Liver (tissue), 3 donors: Measurements from ENCODE around the gene NUAK1.

Experiments
- ATF3 ChIP-seq: IDR thresholded peaks from 2 replicates; pipeline ENCODE4 v1.6.1; 2016; ENCODE audit warnings: antibody characterized with exemption
- CTCF ChIP-seq: fragments of 150-350 bp; IDR thresholded peaks from 2 replicates; pipeline ENCODE4 v1.5.1; 2017; ENCODE audit warnings: improper control_type of control experiment, low read depth, low read length; ENCODE audit not compliant: missing input control
- GABPA ChIP-seq, 2 donors: IDR thresholded peaks in 1 of 2; conservative IDR thresholded peaks in 1 of 2; 2 replicates each; pipeline ENCODE4 v1.6.1; 2016; ENCODE audit warnings: antibody characterized with exemption in 2 of 2, mild to moderate bottlenecking in 1 of 2, moderate library complexity in 1 of 2
- RAD21 ChIP-seq, 2 donors: IDR thresholded peaks; 2 replicates each; pipeline ENCODE4 v1.6.1; 2016; ENCODE audit warnings: antibody characterized with exemption in 2 of 2, mild to moderate bottlenecking in 2 of 2
- REST ChIP-seq: IDR thresholded peaks from 2 replicates; pipeline ENCODE4 v1.6.1; 2016; ENCODE audit warnings: antibody characterized with exemption, mild to moderate bottlenecking
- RXRA ChIP-seq, 2 donors: IDR thresholded peaks; 2 replicates each; pipeline ENCODE4 v1.6.1; 2017 to 2018; ENCODE audit warnings: antibody characterized with exemption in 2 of 2, mild to moderate bottlenecking in 1 of 2
- SP1 ChIP-seq: IDR thresholded peaks from 2 replicates; pipeline ENCODE4 v1.6.1; 2018; ENCODE audit warnings: antibody characterized with exemption, mild to moderate bottlenecking
- TAF1 ChIP-seq: conservative IDR thresholded peaks from 2 replicates; pipeline ENCODE4 v1.6.1; 2016; ENCODE audit warnings: antibody characterized with exemption, mild to moderate bottlenecking
- ZBTB33 ChIP-seq: IDR thresholded peaks from 2 replicates; pipeline ENCODE4 v1.6.1; 2016; ENCODE audit warnings: antibody characterized with exemption
- donor health status: healthy.
- donor health status: healthy.

- TF ChIP-seq CTCF (no peak), SP1 (no peak), RXRA (IDR thresholded peaks at IDR 0.05) (no peak), REST (no peak), ZBTB33 (no peak), TAF1 (no peak), GABPA (IDR thresholded peaks at IDR 0.05 in 1 of 2, conservative IDR thresholded peaks at IDR 0.05 in 1 of 2) (no peak), RAD21 (IDR thresholded peaks at IDR 0.05) (no peak), ATF3 (no peak)
These were observed 22.2 kb upstream of the NUAK1 start for GRCh38 chr12:106160915-106161314.
